GM12801 (cell line): ENCODE measurements around the gene LARP6.

Experiments
- CTCF ChIP-seq: IDR thresholded peaks from one replicate; pipeline ENCODE4 v1.5.1; 2011; ENCODE audit warnings: control low read depth; ENCODE audit not compliant: insufficient read length; ENCODE audit errors: extremely low read depth

The LARP6 gene

GRCh38 chr15:70856177-70856883, 2.4 kb upstream of the LARP6 start:
- no peak for TF ChIP-seq CTCF

- TF ChIP-seq CTCF: no peak
Observed at GRCh38 chr15:70855764-70856163, 1.8 kb upstream of the LARP6 start.

GRCh38 chr15:70854666-70854976, 664 bp upstream of the LARP6 start:
- TF ChIP-seq CTCF: no peak

DNA sequence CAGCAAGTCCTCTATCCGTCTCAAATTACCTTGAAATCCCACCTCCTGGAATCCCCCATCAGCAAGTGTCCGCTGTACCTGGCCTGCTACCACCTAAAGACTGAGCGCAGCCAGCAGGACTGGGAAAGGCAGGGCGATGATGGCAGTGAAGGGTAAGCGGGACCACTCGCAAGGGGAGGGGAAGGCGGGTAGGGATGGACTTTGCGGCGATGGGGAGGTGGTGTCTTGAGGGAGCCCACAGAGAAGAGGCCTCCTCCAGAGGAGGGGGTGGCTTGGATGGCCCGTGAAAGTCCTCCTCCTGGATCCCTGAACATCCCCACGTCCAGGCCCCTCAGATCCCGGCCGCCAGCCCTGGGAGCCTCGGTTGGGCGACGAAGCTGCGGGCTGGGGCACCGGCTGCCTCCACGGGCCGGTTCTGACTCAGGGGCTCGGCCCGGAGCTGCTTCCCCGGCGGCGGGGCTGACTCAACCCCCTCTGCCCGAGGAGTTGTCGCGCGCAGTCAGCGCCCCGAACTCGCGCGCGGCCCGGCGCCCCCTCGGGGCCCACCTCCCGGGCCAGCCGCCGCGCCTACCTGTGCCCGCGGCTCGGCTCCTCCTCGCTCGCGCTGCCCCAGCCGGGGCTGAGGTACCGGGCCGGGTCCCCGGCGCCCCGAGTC, 512 bp downstream of the LARP6 start:
- no peak for TF ChIP-seq CTCF

DNA sequence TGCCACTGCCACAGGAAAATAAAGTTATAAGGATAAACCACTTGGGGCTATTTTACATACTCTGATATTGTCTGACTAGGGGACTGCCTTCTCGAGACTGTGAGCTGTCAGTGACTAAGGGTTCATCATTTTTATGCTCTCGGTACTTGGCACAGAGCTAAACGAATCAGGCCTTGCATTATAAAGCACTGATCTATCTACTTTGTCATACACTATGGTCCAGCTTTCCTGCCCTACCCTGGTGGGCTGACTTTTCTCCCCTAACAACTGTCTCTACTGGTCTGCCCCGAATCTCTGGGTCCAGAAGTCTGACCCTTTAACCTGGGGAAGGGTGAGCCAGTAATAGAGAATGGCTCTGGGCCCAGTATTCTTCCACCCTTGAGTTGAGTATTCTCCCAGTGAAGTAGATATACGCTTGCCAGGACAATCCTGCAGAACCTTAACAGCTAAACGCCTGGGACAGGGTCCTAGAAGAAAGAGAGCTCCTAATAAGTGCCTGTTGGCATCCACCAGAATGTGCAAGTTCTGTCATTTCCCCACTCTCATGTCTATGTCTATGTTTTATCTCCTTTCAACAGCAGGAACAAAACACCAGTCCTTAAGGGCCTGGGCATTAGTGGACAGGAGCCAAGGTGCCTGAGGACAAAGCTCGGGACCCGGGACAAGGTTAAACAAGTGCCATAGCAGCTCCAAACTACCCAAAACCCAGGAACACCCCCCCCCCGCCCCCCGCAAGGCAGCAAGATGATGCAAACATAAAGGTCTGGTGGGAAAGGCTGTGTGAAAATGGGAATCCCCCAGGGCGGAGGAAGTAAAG, 1.2 kb downstream of the LARP6 start:
- no peak for TF ChIP-seq CTCF

GRCh38 chr15:70851889-70852288, 2.1 kb downstream of the LARP6 start:
- TF ChIP-seq CTCF: no peak

- TF ChIP-seq CTCF: no peak
Observed at GRCh38 chr15:70845602-70846360, 8.2 kb downstream of the LARP6 start.
